Measurements from ENCODE around the gene PARK7.

PARK7 gene

DNA sequence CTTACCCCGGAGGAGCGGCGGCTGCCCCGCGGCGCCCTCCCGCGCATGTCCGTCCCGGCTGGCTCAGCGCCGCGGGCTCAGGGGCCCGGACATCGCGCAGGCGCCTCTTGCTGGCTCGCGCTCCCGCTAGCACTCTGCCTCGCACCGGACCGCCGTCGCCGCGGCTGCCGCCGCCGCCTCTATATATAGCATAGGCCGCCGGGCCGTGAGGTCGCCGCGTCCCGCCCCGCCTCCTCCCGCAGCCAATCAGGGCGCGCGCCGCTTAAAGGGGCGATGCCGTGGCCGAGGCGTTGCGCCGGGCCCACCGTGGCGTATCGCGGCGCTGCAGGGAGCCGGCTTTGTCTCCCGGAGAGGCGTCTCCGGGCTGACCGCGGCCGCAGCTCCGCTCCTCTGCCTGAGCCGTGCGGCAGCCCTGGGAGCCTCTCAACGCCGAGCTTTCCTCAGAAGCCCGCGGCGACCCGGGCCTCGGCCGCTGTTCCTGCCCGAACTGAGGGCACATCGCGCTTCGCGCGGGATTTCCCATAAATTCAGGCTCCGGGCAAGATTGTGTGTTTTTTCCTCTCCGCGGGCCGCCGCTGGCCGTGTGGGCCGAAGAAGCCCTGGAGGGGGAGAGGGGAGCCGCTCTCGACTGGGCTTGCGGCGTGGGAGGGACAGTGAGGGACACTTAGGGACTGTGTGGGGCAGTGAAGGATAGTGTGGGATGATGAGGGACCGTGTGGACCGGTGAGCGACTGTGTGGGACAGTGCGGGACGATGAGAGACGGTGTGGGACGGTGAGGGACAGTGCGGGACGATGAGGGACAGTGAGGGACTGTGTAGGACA lies 64.9 kb downstream of the PARK7 start, which contains the start of gene ERRFI1:
Gene ERRFI1 (minus strand): TSS at position 157 of the 823 bp plus-strand sequence. CDS start 10,690 bp downstream, outside the sequence.
- TF ChIP-seq EZH2 (IDR thresholded peaks at IDR 0.05; ENCODE audit: borderline replicate concordance, low read length) (no peak), CTCF (IDR thresholded peaks at IDR 0.05; ENCODE audit: low read length) (no peak)
- Histone ChIP-seq H3K4me1 (ENCODE audit: insufficient read depth, low read length, severe bottlenecking) (no peaks in the 10 kb centered on the region), H3K4me3 (ENCODE audit: low read depth, low read length, poor library complexity, severe bottlenecking) (no peak within 1 kb of the TSS), H3K27ac (ENCODE audit: low read depth, low read length, poor library complexity, severe bottlenecking) (no peak within 1 kb of the TSS), H3K9me2 (ENCODE audit: low read depth, low read length) (no peaks in the 10 kb centered on the region), H3K27me3 (ENCODE audit: insufficient read depth, low read length) (no peaks in the 10 kb centered on the region), H4K20me1 (ENCODE audit: insufficient read depth, low read length) (no peaks in the 10 kb centered on the region), H3K4me2 (ENCODE audit: low read length) (no peak within 1 kb of the TSS), H3K9me3 (ENCODE audit: low read length) (no peaks in the 10 kb centered on the region), H3K9ac (ENCODE audit: low read length) (no peak within 1 kb of the TSS), H3K79me2 (ENCODE audit: insufficient read depth, low read length) (no peaks in the 10 kb centered on the region), H2AFZ (ENCODE audit: low read length) (no peak within 1 kb of the TSS), H3K36me3 (ENCODE audit: insufficient read depth, low read length) (no peaks in the 10 kb centered on the region), H3F3A (ENCODE audit: insufficient read depth, low read length) (no peaks in the 10 kb centered on the region)

GRCh38 chr1:8026976-8027747 lies 65.7 kb downstream of the PARK7 start:
- Histone ChIP-seq H3F3A (ENCODE audit: insufficient read depth, low read length) (no peaks in the 10 kb centered on the region), H3K9me3 (ENCODE audit: low read length) (no peaks in the 10 kb centered on the region), H3K79me2 (ENCODE audit: insufficient read depth, low read length) (no peaks in the 10 kb centered on the region), H3K4me1 (ENCODE audit: insufficient read depth, low read length, severe bottlenecking) (no peaks in the 10 kb centered on the region), H3K36me3 (ENCODE audit: insufficient read depth, low read length) (no peaks in the 10 kb centered on the region), H2AFZ (ENCODE audit: low read length) (no peak overlapping the region), H3K9ac (ENCODE audit: low read length) (no peak overlapping the region), H3K27ac (ENCODE audit: low read depth, low read length, poor library complexity, severe bottlenecking) (no peak overlapping the region), H3K4me2 (ENCODE audit: low read length) (no peak overlapping the region), H3K4me3 (ENCODE audit: low read depth, low read length, poor library complexity, severe bottlenecking) (no peak overlapping the region), H4K20me1 (ENCODE audit: insufficient read depth, low read length) (no peaks in the 10 kb centered on the region), H3K27me3 (ENCODE audit: insufficient read depth, low read length) (no peaks in the 10 kb centered on the region), H3K9me2 (ENCODE audit: low read depth, low read length) (no peaks in the 10 kb centered on the region)
- TF ChIP-seq CTCF (IDR thresholded peaks at IDR 0.05; ENCODE audit: low read length) (no peak), EZH2 (IDR thresholded peaks at IDR 0.05; ENCODE audit: borderline replicate concordance, low read length) (no peak)

GRCh38 chr1:8027748-8028570 lies 66.4 kb downstream of the PARK7 start:
- Histone ChIP-seq H3K4me1 (ENCODE audit: insufficient read depth, low read length, severe bottlenecking) (no peaks in the 10 kb centered on the region), H3K4me2 (ENCODE audit: low read length) (no peak overlapping the region)

More at GRCh38 chr1:8027748-8028570, 66.4 kb downstream of the PARK7 start:
- Histone ChIP-seq H3F3A (ENCODE audit: insufficient read depth, low read length) (no peaks in the 10 kb centered on the region), H3K9me2 (ENCODE audit: low read depth, low read length) (no peaks in the 10 kb centered on the region), H3K9me3 (ENCODE audit: low read length) (no peaks in the 10 kb centered on the region), H2AFZ (ENCODE audit: low read length) (no peak overlapping the region), H3K9ac (ENCODE audit: low read length) (no peak overlapping the region), H3K4me3 (ENCODE audit: low read depth, low read length, poor library complexity, severe bottlenecking) (no peak overlapping the region), H3K27ac (ENCODE audit: low read depth, low read length, poor library complexity, severe bottlenecking) (no peak overlapping the region), H3K27me3 (ENCODE audit: insufficient read depth, low read length) (no peaks in the 10 kb centered on the region), H3K36me3 (ENCODE audit: insufficient read depth, low read length) (no peaks in the 10 kb centered on the region), H3K79me2 (ENCODE audit: insufficient read depth, low read length) (no peaks in the 10 kb centered on the region), H4K20me1 (ENCODE audit: insufficient read depth, low read length) (no peaks in the 10 kb centered on the region)
- no peak for TF ChIP-seq EZH2 (IDR thresholded peaks at IDR 0.05; ENCODE audit: borderline replicate concordance, low read length)
- TF ChIP-seq CTCF (IDR thresholded peaks at IDR 0.05; ENCODE audit: low read length) = no peak
